GM18498 (cell line): ENCODE measurements around the gene RNU4-1.

Source experiments
- ATAC-seq: cut with Tn5 transposase; IDR thresholded peaks from one replicate; pipeline ENCODE4 v1.9.1; 2021; ENCODE audit warnings: mild to moderate bottlenecking, moderate library complexity; ENCODE audit not compliant: unreplicated experiment

The RNU4-1 gene

GRCh38 chr12:120290609-120291305, 2.3 kb downstream of the RNU4-1 start:
- no peak for ATAC-seq

GRCh38 chr12:120287491-120287890, 5.5 kb downstream of the RNU4-1 start:
- no peak for ATAC-seq

GRCh38 chr12:120286768-120287490, 6.1 kb downstream of the RNU4-1 start:
- no peak for ATAC-seq

- no peak for ATAC-seq
Observed at GRCh38 chr12:120284381-120284780, 8.7 kb downstream of the RNU4-1 start.

DNA sequence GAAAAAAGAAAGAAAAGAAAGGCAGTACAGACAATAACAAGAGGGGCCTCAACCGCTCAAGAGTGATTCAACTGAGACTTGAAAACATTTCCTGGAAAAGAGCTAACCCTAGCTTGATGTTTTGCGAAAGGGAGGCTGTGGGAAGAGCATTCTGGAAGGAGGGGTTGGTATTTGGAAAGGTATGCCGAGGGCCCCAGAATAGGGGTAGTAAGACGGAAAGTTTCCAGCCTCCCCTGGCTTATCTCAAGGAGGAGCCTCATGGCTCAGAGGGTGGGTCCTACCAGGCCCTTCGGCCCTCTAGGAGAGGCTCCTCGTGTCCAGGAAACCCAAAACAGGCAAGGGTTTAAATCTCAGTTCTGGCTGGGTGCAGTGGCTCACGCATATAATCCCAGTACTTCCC, 9.7 kb downstream of the RNU4-1 start:
- no peak for ATAC-seq

GRCh38 chr12:120278137-120279069, 14.6 kb downstream of the RNU4-1 start:
- ATAC-seq, result no peak

GRCh38 chr12:120276734-120277133, 16.3 kb downstream of the RNU4-1 start:
- no peak for ATAC-seq

DNA sequence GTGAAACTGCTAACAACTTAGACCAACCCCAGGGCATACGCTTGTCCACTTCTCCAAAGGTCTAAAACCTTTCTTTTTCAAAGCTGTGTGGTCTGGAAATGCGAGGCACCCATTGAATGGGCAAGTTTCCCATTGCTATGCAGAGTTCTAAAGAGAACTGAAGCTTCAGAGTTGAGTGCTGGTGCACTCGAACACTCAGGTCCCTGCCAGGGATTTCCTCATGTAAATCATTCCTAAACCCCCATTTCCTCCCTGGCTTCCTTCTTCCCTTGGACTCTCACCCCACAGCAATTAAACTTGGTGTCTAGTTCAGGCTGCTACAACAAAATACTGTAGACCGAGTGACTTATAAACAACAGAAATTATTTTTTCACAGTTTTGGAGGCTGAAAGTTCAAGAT, 25.3 kb downstream of the RNU4-1 start:
- no peak for ATAC-seq

- no peak for ATAC-seq
Observed at GRCh38 chr12:120266180-120266870, 26.7 kb downstream of the RNU4-1 start.

GRCh38 chr12:120265473-120266179, 27.4 kb downstream of the RNU4-1 start, which contains the start of gene PXN:
Gene PXN, minus strand, starts transcription at chr12:120265730. Its CDS starts 101 bp downstream, at chr12:120265629.
- peak; percentile 87 for ATAC-seq

DNA sequence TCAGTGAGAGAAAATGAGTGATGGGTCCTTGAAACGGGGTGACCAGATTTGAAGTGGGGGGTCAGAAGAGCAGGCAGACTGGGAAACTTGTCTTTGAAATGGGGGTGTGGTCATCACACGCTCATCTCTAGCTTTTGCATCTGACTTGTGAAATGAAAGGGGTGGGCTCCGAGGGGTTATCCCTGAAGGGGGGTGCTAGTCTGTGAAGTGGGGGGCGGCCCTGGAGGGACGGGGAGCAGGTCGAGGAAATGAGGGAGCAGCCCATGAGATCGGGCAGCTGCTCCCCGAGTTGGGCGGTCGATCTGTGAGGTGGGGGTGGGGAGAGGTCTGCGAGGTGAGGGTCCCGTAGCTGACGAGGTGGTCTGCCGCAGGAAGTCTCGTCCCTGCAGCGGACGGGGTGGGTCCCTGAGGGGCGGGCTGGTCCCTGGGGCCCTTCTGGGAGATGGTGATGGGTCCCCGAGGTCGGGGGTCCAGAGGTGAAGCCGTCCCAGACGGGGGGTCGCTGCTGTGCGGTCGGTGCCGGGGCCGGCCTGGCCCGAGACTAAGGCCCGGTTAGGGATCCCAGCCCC, 28.0 kb downstream of the RNU4-1 start:
- no peak for ATAC-seq

DNA sequence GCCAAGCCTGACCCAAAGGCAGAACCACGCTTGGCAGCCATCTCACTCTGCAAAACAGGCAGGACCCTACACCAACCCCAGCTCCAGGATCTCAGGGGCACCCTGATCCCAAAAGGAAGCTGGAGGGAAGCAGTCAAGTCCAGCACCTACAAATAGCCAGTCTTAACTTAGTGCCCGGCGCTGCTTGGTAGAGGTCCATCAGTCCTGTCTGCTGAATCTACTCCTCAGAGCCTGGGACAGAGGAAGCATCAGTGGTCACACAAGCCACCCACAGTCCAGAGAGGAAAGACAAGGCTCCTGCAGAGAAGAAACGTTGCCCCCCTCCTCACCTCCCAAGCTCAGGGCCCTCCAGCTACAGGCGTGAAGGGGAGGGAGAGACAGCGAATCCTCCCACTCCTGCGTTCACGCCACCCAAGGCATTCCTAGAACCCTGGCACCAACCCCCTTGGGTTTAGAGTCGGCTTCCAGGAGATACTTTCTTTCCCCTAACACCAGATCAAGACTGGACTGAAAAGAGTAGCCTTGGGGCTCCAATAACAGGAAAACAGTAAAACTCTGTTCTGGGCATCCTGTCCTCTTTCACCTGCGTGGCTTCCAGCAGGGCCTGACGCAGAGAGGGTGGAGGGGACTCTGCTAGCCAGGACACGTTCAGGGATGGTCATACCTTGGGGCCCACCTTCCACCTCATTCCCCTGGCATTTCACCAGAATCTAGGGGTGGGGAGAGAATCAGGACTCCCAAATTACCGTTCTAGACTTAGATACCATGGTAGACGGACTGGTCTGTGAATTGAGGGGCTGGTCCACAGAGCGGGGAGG, 28.7 kb downstream of the RNU4-1 start:
- no peak for ATAC-seq

DNA sequence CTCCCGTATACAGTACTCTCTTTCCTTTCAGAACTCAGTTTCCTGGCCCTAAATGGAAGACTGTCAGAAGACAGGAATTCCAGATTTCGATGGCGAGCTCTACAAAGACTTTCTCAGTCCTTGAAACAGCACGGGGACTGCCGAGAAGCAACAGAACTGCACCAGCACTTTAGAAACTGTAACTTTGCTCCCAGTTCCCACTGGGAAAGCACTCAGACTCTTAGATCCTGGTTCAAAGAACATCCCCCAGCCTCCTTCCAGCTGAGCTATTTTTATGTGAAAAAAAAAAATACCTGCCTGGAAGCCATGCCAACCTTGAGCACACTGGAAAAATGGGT, 29.3 kb downstream of the RNU4-1 start:
- no peak for ATAC-seq

DNA sequence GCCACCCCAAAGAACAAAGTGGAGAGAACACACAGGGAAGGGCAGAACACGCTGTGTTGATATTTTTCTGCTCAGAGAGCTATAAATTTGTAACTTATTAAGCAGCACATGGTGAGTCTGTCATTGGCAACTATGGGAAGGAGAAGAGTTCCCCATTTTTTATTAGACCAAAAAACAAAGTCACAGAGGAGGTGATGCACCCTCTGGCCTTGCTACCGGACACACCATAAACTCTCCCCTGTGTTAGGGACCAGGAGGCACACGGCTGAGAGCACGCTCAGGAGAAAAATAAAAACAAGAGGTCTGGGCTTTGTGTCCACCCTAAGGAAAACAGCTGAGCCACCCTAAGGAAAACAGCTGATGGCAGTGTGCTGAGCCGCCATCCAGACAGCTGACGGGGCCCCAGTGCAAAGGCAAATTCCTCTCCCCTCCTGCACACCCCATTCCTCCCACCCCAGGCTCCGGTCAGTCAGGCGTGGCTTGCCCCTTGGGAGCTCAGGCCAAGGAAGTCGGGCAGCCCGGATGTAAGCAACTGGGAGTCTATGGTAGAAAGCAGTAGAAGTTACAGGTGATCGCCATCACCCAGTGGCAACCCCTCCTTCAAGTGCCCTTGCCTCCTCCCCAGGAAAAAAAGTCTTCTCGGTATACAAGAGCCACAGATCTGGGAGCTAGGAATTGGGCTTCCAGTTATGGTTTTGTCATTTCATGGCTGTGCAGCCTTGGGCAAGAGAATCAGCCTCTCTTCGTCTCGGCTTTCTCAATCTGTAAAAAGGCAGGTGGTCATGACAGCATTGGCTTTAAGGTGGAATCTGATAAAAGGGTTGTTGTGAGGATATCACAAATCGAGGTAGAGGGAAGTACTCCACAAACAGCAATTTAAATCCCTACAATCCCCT, 29.9 kb downstream of the RNU4-1 start:
- ATAC-seq, result no peak

- no peak for ATAC-seq
Observed at GRCh38 chr12:120261951-120262851, 30.8 kb downstream of the RNU4-1 start.

GRCh38 chr12:120260607-120261006, 32.4 kb downstream of the RNU4-1 start:
- ATAC-seq, result no peak
